Measurements from ENCODE around the gene SRP54.

DNA sequence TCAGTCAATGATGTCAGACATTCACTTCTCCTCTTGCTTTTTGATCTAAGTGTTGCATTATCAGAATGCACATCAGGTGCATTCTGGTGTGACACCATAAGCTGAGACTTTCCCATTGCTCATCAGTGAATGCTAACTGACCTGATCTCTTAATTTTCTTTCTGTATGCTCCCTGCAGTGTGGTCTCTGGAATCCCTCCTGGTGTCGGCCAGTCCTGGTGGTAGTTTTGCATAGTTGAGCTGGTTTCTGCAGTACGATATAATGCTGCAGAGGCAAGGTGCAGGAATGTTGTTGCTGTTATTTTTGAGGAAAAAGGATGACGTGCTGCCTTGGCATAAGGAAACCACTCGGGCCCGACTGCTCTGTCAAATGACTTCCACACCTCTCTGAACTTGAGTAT, 11.0 kb upstream of the SRP54 start:
- TF ChIP-seq, protein P1, sequence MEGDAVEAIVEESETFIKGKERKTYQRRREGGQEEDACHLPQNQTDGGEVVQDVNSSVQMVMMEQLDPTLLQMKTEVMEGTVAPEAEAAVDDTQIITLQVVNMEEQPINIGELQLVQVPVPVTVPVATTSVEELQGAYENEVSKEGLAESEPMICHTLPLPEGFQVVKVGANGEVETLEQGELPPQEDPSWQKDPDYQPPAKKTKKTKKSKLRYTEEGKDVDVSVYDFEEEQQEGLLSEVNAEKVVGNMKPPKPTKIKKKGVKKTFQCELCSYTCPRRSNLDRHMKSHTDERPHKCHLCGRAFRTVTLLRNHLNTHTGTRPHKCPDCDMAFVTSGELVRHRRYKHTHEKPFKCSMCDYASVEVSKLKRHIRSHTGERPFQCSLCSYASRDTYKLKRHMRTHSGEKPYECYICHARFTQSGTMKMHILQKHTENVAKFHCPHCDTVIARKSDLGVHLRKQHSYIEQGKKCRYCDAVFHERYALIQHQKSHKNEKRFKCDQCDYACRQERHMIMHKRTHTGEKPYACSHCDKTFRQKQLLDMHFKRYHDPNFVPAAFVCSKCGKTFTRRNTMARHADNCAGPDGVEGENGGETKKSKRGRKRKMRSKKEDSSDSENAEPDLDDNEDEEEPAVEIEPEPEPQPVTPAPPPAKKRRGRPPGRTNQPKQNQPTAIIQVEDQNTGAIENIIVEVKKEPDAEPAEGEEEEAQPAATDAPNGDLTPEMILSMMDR (IDR thresholded peaks at IDR 0.05), result no peak
- TF ChIP-seq KDM1A (IDR thresholded peaks at IDR 0.05; ENCODE audit: low read depth) (no peak), HDAC2 (IDR thresholded peaks at IDR 0.05) (no peak), SMC3 (IDR thresholded peaks at IDR 0.05) (no peak), MYC (IDR thresholded peaks at IDR 0.05; ENCODE audit: borderline replicate concordance, low read length) (no peak), EP300 (IDR thresholded peaks at IDR 0.05) (no peak)

Data from A549 (cell line).